Keratinocyte (primary cell): ENCODE data around the gene C1orf87. TPM values are rescaled to one million over a fixed set of nuclear protein-coding genes. Genes with fewer than 3 reads are reported as not detected.

Experiments
- DNase-seq: peaks from one replicate; pipeline ENCODE4 v3.0.0-alpha.2; 2011; ENCODE audit warnings: low read depth, missing footprints, low spot score
- FAIRE-seq: peaks from 2 replicates; lab custom pipeline; 2011; peaks lifted over from hg19 to GRCh38; lab: Jason Lieb, UNC
- H2AFZ ChIP-seq: 2 replicates; pipeline ENCODE4 v1.6.0; 2012; ENCODE audit warnings: low read length, control low read depth, inconsistent platforms; ENCODE audit not compliant: control insufficient read depth
- H3K27ac ChIP-seq: 2 replicates; pipeline ENCODE4 v1.5.1; 2011; ENCODE audit warnings: low read length; ENCODE audit not compliant: control insufficient read depth, insufficient read depth
- H3K27me3 ChIP-seq: 3 replicates; pipeline ENCODE4 v1.6.0; 2011; ENCODE audit warnings: low read length; ENCODE audit not compliant: control insufficient read depth, insufficient read depth; ENCODE audit errors: extremely low read depth
- H3K36me3 ChIP-seq, 2 experiments: 2 replicates in 1 of 2; 3 replicates in 1 of 2; pipeline ENCODE4 v1.5.1; 2011; ENCODE audit warnings: low read length in 2 of 2, mild to moderate bottlenecking in 1 of 2; ENCODE audit not compliant: control insufficient read depth in 2 of 2, insufficient read depth in 2 of 2; ENCODE audit errors: extremely low read depth in 1 of 2
- H3K4me1 ChIP-seq: 3 replicates; pipeline ENCODE4 v1.5.1; 2011; ENCODE audit warnings: low read length; ENCODE audit not compliant: control insufficient read depth, insufficient read depth; ENCODE audit errors: extremely low read depth
- H3K4me2 ChIP-seq: 3 replicates; pipeline ENCODE4 v1.6.0; 2011; ENCODE audit warnings: low read depth, low read length; ENCODE audit not compliant: control insufficient read depth, insufficient read depth; ENCODE audit errors: extremely low read depth
- H3K4me3 ChIP-seq, 3 experiments: fragments of 200-600 bp in 1 of 3; sonication (generic) in 1 of 3; 2 replicates in 2 of 3; 3 replicates in 1 of 3; pipeline ENCODE4 v1.5.1; 2011 to 2016; ENCODE audit warnings: low read length in 3 of 3, mild to moderate bottlenecking in 3 of 3, control low read depth in 2 of 3, inconsistent platforms in 1 of 3, low read depth in 1 of 3, mixed read lengths in 1 of 3, mixed run types in 1 of 3, moderate library complexity in 1 of 3; ENCODE audit not compliant: control insufficient read depth in 2 of 3, insufficient read depth in 2 of 3; ENCODE audit errors: extremely low read depth in 1 of 3
- H3K79me2 ChIP-seq: 2 replicates; pipeline ENCODE4 v1.6.0; 2012; ENCODE audit warnings: low read length; ENCODE audit not compliant: control insufficient read depth, insufficient read depth
- H3K9ac ChIP-seq: 3 replicates; pipeline ENCODE4 v1.6.0; 2011; ENCODE audit warnings: low read length; ENCODE audit not compliant: control insufficient read depth, insufficient read depth; ENCODE audit errors: extremely low read depth
- H3K9me1 ChIP-seq: 3 replicates; pipeline ENCODE4 v1.6.0; 2011; ENCODE audit warnings: low read length; ENCODE audit not compliant: control insufficient read depth, insufficient read depth; ENCODE audit errors: extremely low read depth
- H3K9me3 ChIP-seq: 2 replicates; pipeline ENCODE4 v1.5.1; 2012; ENCODE audit warnings: low read depth, low read length; ENCODE audit not compliant: control insufficient read depth
- H4K20me1 ChIP-seq: 3 replicates; pipeline ENCODE4 v1.6.0; 2011; ENCODE audit warnings: low read length; ENCODE audit not compliant: control insufficient read depth, insufficient read depth; ENCODE audit errors: extremely low read depth
- CTCF ChIP-seq, 3 experiments: IDR thresholded peaks in 1 of 3; conservative IDR thresholded peaks in 1 of 3; optimal IDR thresholded peaks in 1 of 3; 2 replicates in 2 of 3; 3 replicates in 1 of 3; pipeline versions ENCODE3 to v1.5.1; 2011; ENCODE audit warnings: low read length in 3 of 3, mild to moderate bottlenecking in 3 of 3, moderate library complexity in 2 of 3, control low read depth in 1 of 3, inconsistent platforms in 1 of 3; ENCODE audit not compliant: insufficient read depth in 2 of 3; ENCODE audit errors: extremely low read depth in 1 of 3
- EZH2 ChIP-seq: IDR thresholded peaks from one replicate; pipeline ENCODE4 v1.6.1; 2012; ENCODE audit warnings: inconsistent platforms, mild to moderate bottlenecking, low read length, moderate library complexity
- dilution Hi-C: fragments of 300-500 bp; cut with MboI; formaldehyde crosslinking; loops from one replicate; pipeline ENCODE4 v1.7.0; 2020; ENCODE audit warnings: low sequenced_read_pairs; ENCODE audit not compliant: extremely low pct_ligation_motif_present
- polyA plus RNA-seq, 5 experiments: library from polyadenylated mRNA; depleted of rRNA in 3 of 5; stranded (reverse) in 3 of 5; stranded (forward) in 1 of 5; unstranded in 1 of 5; fragments of >200 nt; gene quantifications; 1 replicate in 1 of 5; 2 replicates in 3 of 5; 3 replicates in 1 of 5; pipeline versions ENCODE4 v1.2.1 to v1.2.3, GENCODE V29; 2011 to 2012; ENCODE audit warnings: missing spikeins in 2 of 5, low read depth in 1 of 5, low replicate concordance in 1 of 5

Gene C1orf87
- polyA plus RNA-seq, 1 donor (not counting 4 experiments of a cell fraction or from before 2014, with no cell fraction given): not detected

DNA sequence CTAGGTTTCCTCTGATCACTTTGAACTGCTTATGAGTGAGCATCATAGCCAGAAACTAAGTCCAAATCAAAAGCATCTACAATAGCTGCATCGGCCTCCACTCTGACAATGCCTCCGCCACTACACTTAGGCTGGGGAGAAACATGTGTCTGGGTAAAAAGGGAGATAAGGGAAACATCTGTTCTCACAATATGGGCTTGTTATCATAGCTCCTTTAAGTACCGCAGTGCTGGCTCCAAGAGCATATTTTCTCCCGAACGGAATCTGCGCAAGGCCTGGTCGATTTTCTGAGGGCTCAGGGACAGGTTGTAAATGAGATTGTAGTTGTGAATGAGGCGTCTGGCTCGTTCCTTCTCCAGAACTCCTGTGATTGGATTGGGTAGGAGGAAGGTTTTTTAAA, 83.1 kb downstream of the C1orf87 start:
- Histone ChIP-seq H3K36me3 (no peaks in the 10 kb centered on the region), H3K4me3 (no peak overlapping the region), H3K9ac (no peak overlapping the region), H2AFZ (no peak overlapping the region), H3K27ac (no peak overlapping the region), H3K9me3 (no peaks in the 10 kb centered on the region), H3K9me1 (no peaks in the 10 kb centered on the region), H3K79me2 (no peaks in the 10 kb centered on the region), H3K4me2 (no peak overlapping the region), H3K27me3 (no peaks in the 10 kb centered on the region), H3K4me1 (no peaks in the 10 kb centered on the region), H4K20me1 (no peaks in the 10 kb centered on the region)
- no peak for DNase-seq
- FAIRE-seq: no peak
- TF ChIP-seq EZH2 (no peak), CTCF (optimal IDR thresholded peaks at IDR 0.05 in 1 of 3, IDR thresholded peaks at IDR 0.05 in 1 of 3, conservative IDR thresholded peaks at IDR 0.05 in 1 of 3; ENCODE audit: extremely low read depth in 1 of 3, insufficient read depth in 2 of 3, low read length in 3 of 3) (no peak)
- dilution Hi-C loops: no loop called here

DNA sequence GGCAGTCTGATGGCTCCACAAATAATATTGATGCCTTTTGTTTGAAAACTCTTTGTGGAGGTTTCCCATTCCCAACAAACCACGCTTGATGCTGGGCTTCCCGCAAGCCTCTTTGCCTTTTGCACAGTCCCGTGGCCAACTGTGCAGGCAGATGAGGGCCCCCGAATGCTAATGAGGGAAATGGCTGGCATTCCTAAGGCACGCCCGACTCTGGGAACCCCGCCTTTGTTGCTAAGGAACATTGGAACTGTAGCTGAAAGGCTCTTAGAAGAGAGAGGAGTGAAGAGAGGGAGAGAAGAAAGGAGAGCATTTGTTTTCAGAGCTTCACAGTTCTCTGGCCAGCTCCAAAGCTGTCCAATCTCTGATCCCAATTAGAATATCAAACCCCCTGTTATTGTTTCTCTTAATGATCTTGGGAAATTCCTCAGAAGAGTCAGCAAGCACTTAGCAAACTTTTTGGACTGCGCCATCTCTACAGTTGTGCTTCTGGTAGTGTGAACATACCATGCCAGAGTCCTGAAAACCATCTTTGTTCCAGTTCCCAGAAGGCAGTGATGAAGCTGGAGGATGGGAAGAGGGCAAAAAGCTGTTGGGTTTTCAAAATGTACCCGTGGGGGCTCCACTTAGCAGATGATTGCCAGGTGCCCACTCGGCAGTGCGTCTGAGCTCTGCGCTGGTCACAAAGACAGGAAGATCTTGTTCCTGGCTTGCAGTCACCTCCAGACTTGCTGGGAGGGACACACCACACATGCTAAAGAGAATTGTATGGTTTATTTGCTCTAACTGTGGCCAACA, 86.9 kb downstream of the C1orf87 start:
- DNase-seq (no peak), FAIRE-seq (no peak)
- no peak for TF ChIP-seq EZH2
- TF ChIP-seq CTCF (optimal IDR thresholded peaks at IDR 0.05 in 1 of 3, IDR thresholded peaks at IDR 0.05 in 1 of 3, conservative IDR thresholded peaks at IDR 0.05 in 1 of 3; ENCODE audit: extremely low read depth in 1 of 3, insufficient read depth in 2 of 3, low read length in 3 of 3): no peak
- no peaks in the 10 kb centered on the region for H4K20me1 ChIP-seq
- no peaks in the 10 kb centered on the region for H3K4me1 ChIP-seq
- H3K79me2 ChIP-seq: no peaks in the 10 kb centered on the region
- no peak overlapping the region for H2AFZ ChIP-seq
- no peaks in the 10 kb centered on the region for H3K9me3 ChIP-seq
- H3K27me3 ChIP-seq: no peaks in the 10 kb centered on the region
- H3K27ac ChIP-seq: no peak overlapping the region
- no peak overlapping the region for H3K9ac ChIP-seq
- H3K4me2 ChIP-seq: no peak overlapping the region
- no peaks in the 10 kb centered on the region for H3K36me3 ChIP-seq
- H3K9me1 ChIP-seq: no peaks in the 10 kb centered on the region
- H3K4me3 ChIP-seq: no peak overlapping the region
- dilution Hi-C loops: no loop called here
